Keratinocyte (primary cell): ENCODE results near the gene DTNB. TPM values are rescaled to one million over a fixed set of nuclear protein-coding genes. Genes with fewer than 3 reads are reported as not detected.

ENCODE experiments used
- DNase-seq: peaks from one replicate; pipeline ENCODE4 v3.0.0-alpha.2; 2011; ENCODE audit warnings: low read depth, missing footprints, low spot score
- FAIRE-seq: peaks from 2 replicates; lab custom pipeline; 2011; peaks lifted over from hg19 to GRCh38; lab: Jason Lieb, UNC
- H2AFZ ChIP-seq: 2 replicates; pipeline ENCODE4 v1.6.0; 2012; ENCODE audit warnings: low read length, control low read depth, inconsistent platforms; ENCODE audit not compliant: control insufficient read depth
- H3K27ac ChIP-seq: 2 replicates; pipeline ENCODE4 v1.5.1; 2011; ENCODE audit warnings: low read length; ENCODE audit not compliant: control insufficient read depth, insufficient read depth
- H3K27me3 ChIP-seq: 3 replicates; pipeline ENCODE4 v1.6.0; 2011; ENCODE audit warnings: low read length; ENCODE audit not compliant: control insufficient read depth, insufficient read depth; ENCODE audit errors: extremely low read depth
- H3K36me3 ChIP-seq, 2 experiments: 2 replicates in 1 of 2; 3 replicates in 1 of 2; pipeline ENCODE4 v1.5.1; 2011; ENCODE audit warnings: low read length in 2 of 2, mild to moderate bottlenecking in 1 of 2; ENCODE audit not compliant: control insufficient read depth in 2 of 2, insufficient read depth in 2 of 2; ENCODE audit errors: extremely low read depth in 1 of 2
- H3K4me1 ChIP-seq: 3 replicates; pipeline ENCODE4 v1.5.1; 2011; ENCODE audit warnings: low read length; ENCODE audit not compliant: control insufficient read depth, insufficient read depth; ENCODE audit errors: extremely low read depth
- H3K4me2 ChIP-seq: 3 replicates; pipeline ENCODE4 v1.6.0; 2011; ENCODE audit warnings: low read depth, low read length; ENCODE audit not compliant: control insufficient read depth, insufficient read depth; ENCODE audit errors: extremely low read depth
- H3K4me3 ChIP-seq, 3 experiments: fragments of 200-600 bp in 1 of 3; sonication (generic) in 1 of 3; 2 replicates in 2 of 3; 3 replicates in 1 of 3; pipeline ENCODE4 v1.5.1; 2011 to 2016; ENCODE audit warnings: low read length in 3 of 3, mild to moderate bottlenecking in 3 of 3, control low read depth in 2 of 3, inconsistent platforms in 1 of 3, low read depth in 1 of 3, mixed read lengths in 1 of 3, mixed run types in 1 of 3, moderate library complexity in 1 of 3; ENCODE audit not compliant: control insufficient read depth in 2 of 3, insufficient read depth in 2 of 3; ENCODE audit errors: extremely low read depth in 1 of 3
- H3K79me2 ChIP-seq: 2 replicates; pipeline ENCODE4 v1.6.0; 2012; ENCODE audit warnings: low read length; ENCODE audit not compliant: control insufficient read depth, insufficient read depth
- H3K9ac ChIP-seq: 3 replicates; pipeline ENCODE4 v1.6.0; 2011; ENCODE audit warnings: low read length; ENCODE audit not compliant: control insufficient read depth, insufficient read depth; ENCODE audit errors: extremely low read depth
- H3K9me1 ChIP-seq: 3 replicates; pipeline ENCODE4 v1.6.0; 2011; ENCODE audit warnings: low read length; ENCODE audit not compliant: control insufficient read depth, insufficient read depth; ENCODE audit errors: extremely low read depth
- H3K9me3 ChIP-seq: 2 replicates; pipeline ENCODE4 v1.5.1; 2012; ENCODE audit warnings: low read depth, low read length; ENCODE audit not compliant: control insufficient read depth
- H4K20me1 ChIP-seq: 3 replicates; pipeline ENCODE4 v1.6.0; 2011; ENCODE audit warnings: low read length; ENCODE audit not compliant: control insufficient read depth, insufficient read depth; ENCODE audit errors: extremely low read depth
- EZH2 ChIP-seq: IDR thresholded peaks from one replicate; pipeline ENCODE4 v1.6.1; 2012; ENCODE audit warnings: inconsistent platforms, mild to moderate bottlenecking, low read length, moderate library complexity
- dilution Hi-C: fragments of 300-500 bp; cut with MboI; formaldehyde crosslinking; loops from one replicate; pipeline ENCODE4 v1.7.0; 2020; ENCODE audit warnings: low sequenced_read_pairs; ENCODE audit not compliant: extremely low pct_ligation_motif_present
- polyA plus RNA-seq, 5 experiments: library from polyadenylated mRNA; depleted of rRNA in 3 of 5; stranded (reverse) in 3 of 5; stranded (forward) in 1 of 5; unstranded in 1 of 5; fragments of >200 nt; gene quantifications; 1 replicate in 1 of 5; 2 replicates in 3 of 5; 3 replicates in 1 of 5; pipeline versions ENCODE4 v1.2.1 to v1.2.3, GENCODE V29; 2011 to 2012; ENCODE audit warnings: missing spikeins in 2 of 5, low read depth in 1 of 5, low replicate concordance in 1 of 5
- TF ChIP-seq, protein P1 (sequence below), 3 experiments: IDR thresholded peaks in 1 of 3; conservative IDR thresholded peaks in 1 of 3; optimal IDR thresholded peaks in 1 of 3; 2 replicates in 2 of 3; 3 replicates in 1 of 3; pipeline versions ENCODE3 to v1.5.1; 2011; ENCODE audit warnings: low read length in 3 of 3, mild to moderate bottlenecking in 3 of 3, moderate library complexity in 2 of 3, control low read depth in 1 of 3, inconsistent platforms in 1 of 3; ENCODE audit not compliant: insufficient read depth in 2 of 3; ENCODE audit errors: extremely low read depth in 1 of 3

The DTNB gene
- polyA plus RNA-seq, 1 donor (not counting 4 experiments of a cell fraction or from before 2014, with no cell fraction given), result 31.5 TPM

- Histone ChIP-seq H3K27ac (no peak overlapping the region), H3K79me2 (no peaks in the 10 kb centered on the region), H3K36me3 (peaks cover 0 to 2% of the 10 kb centered on the region in 2 experiments), H3K27me3 (no peaks in the 10 kb centered on the region), H3K4me1 (no peaks in the 10 kb centered on the region), H3K9me3 (no peaks in the 10 kb centered on the region), H4K20me1 (peaks cover 3% of the 10 kb centered on the region), H3K4me3 (no peak overlapping the region), H3K4me2 (no peak overlapping the region), H3K9me1 (no peaks in the 10 kb centered on the region), H2AFZ (no peak overlapping the region), H3K9ac (no peak overlapping the region)
- FAIRE-seq (no peak), DNase-seq (no peak)
- dilution Hi-C loops, result no loop called here
- no peak for TF ChIP-seq EZH2
- TF ChIP-seq, protein P1, sequence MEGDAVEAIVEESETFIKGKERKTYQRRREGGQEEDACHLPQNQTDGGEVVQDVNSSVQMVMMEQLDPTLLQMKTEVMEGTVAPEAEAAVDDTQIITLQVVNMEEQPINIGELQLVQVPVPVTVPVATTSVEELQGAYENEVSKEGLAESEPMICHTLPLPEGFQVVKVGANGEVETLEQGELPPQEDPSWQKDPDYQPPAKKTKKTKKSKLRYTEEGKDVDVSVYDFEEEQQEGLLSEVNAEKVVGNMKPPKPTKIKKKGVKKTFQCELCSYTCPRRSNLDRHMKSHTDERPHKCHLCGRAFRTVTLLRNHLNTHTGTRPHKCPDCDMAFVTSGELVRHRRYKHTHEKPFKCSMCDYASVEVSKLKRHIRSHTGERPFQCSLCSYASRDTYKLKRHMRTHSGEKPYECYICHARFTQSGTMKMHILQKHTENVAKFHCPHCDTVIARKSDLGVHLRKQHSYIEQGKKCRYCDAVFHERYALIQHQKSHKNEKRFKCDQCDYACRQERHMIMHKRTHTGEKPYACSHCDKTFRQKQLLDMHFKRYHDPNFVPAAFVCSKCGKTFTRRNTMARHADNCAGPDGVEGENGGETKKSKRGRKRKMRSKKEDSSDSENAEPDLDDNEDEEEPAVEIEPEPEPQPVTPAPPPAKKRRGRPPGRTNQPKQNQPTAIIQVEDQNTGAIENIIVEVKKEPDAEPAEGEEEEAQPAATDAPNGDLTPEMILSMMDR (optimal IDR thresholded peaks at IDR 0.05 in 1 of 3, IDR thresholded peaks at IDR 0.05 in 1 of 3, conservative IDR thresholded peaks at IDR 0.05 in 1 of 3; ENCODE audit: extremely low read depth in 1 of 3, insufficient read depth in 2 of 3, low read length in 3 of 3), result no peak
Measured at GRCh38 chr2:25339211-25339674, 334.1 kb downstream of the DTNB start.

- H3K27me3 ChIP-seq, result no peaks in the 10 kb centered on the region
- no peak overlapping the region for H3K9ac ChIP-seq
- H3K4me2 ChIP-seq, result no peak overlapping the region
- no peaks in the 10 kb centered on the region for H3K9me3 ChIP-seq
- H3K79me2 ChIP-seq, result no peaks in the 10 kb centered on the region
- no peaks in the 10 kb centered on the region for H3K9me1 ChIP-seq
- no peak overlapping the region for H3K4me3 ChIP-seq
- peaks cover 0 to 2% of the 10 kb centered on the region in 2 experiments for H3K36me3 ChIP-seq
- peaks cover 3% of the 10 kb centered on the region for H4K20me1 ChIP-seq
- TF ChIP-seq, protein P1 (optimal IDR thresholded peaks at IDR 0.05 in 1 of 3, IDR thresholded peaks at IDR 0.05 in 1 of 3, conservative IDR thresholded peaks at IDR 0.05 in 1 of 3; ENCODE audit: extremely low read depth in 1 of 3, insufficient read depth in 2 of 3, low read length in 3 of 3), result no peak
- no peak for TF ChIP-seq EZH2
- no peak for FAIRE-seq
- no peak overlapping the region for H2AFZ ChIP-seq
- no peak for DNase-seq
- H3K4me1 ChIP-seq, result no peaks in the 10 kb centered on the region
- no peak overlapping the region for H3K27ac ChIP-seq
- dilution Hi-C loops, result no loop called here
Measured at GRCh38 chr2:25338401-25338800, 335.0 kb downstream of the DTNB start.
